H1 (cell line): Measurements from ENCODE around the gene ITIH1. TPM values are rescaled to one million over a fixed set of nuclear protein-coding genes. Genes with fewer than 3 reads are reported as not detected.

Experiments
- BRCA1 ChIP-seq: IDR thresholded peaks from 2 replicates; pipeline ENCODE4 v1.6.1; 2012; ENCODE audit warnings: low read depth, low read length, improper control_type of control experiment
- CHD2 ChIP-seq: IDR thresholded peaks from 2 replicates; pipeline ENCODE4 v1.6.1; 2012; ENCODE audit warnings: low read length, improper control_type of control experiment
- CHD7 ChIP-seq: fragments of 300-600 bp; sonication (generic); IDR thresholded peaks from 2 replicates; pipeline ENCODE4 v1.7.1; 2012; ENCODE audit warnings: low read length, moderate library complexity, mild to moderate bottlenecking, inconsistent platforms; ENCODE audit not compliant: insufficient replicate concordance
- GABPA ChIP-seq: IDR thresholded peaks from 2 replicates; pipeline ENCODE4 v1.6.1; 2011; ENCODE audit warnings: mild to moderate bottlenecking, low read length, moderate library complexity, borderline replicate concordance; ENCODE audit not compliant: insufficient read depth
- MAX ChIP-seq: IDR thresholded peaks from 2 replicates; pipeline ENCODE4 v1.6.1; 2012; ENCODE audit warnings: inconsistent platforms
- NANOG ChIP-seq: IDR thresholded peaks from 2 replicates; pipeline ENCODE4 v1.6.1; 2011; ENCODE audit warnings: low read length, low read depth, mild to moderate bottlenecking, inconsistent platforms; ENCODE audit not compliant: insufficient read depth, poor library complexity, severe bottlenecking
- RBBP5 ChIP-seq: IDR thresholded peaks from 2 replicates; pipeline ENCODE4 v1.7.1; 2012; ENCODE audit warnings: low read depth, mild to moderate bottlenecking, inconsistent platforms, low read length, moderate library complexity, borderline replicate concordance
- RNF2 ChIP-seq: fragments of 200-900, 300-1000 bp; sonication (generic); IDR thresholded peaks from 2 replicates; pipeline ENCODE4 v1.7.1; 2016; ENCODE audit warnings: borderline replicate concordance, low read depth, mild to moderate bottlenecking, antibody characterized with exemption, low read length; ENCODE audit not compliant: poor library complexity, severe bottlenecking; ENCODE audit errors: missing control alignments
- SAP30 ChIP-seq: fragments of 300-600 bp; sonication (generic); IDR thresholded peaks from 2 replicates; pipeline ENCODE4 v1.7.1; 2012; ENCODE audit warnings: low read length, moderate library complexity, mild to moderate bottlenecking, inconsistent platforms; ENCODE audit not compliant: insufficient read depth, insufficient replicate concordance
- SP2 ChIP-seq: IDR thresholded peaks from 2 replicates; pipeline ENCODE4 v1.6.1; 2012; ENCODE audit warnings: mild to moderate bottlenecking, low read length, inconsistent platforms
- YY1 ChIP-seq: IDR thresholded peaks from 2 replicates; pipeline ENCODE4 v1.6.1; 2011; ENCODE audit warnings: low read depth, mild to moderate bottlenecking, low read length
- polyA plus RNA-seq, 7 experiments: library from polyadenylated mRNA; depleted of rRNA in 3 of 7; stranded (reverse) in 5 of 7; unstranded in 2 of 7; fragments of >200 nt in 5 of 7; fragments of 200-250 nt in 2 of 7; gene quantifications; 1 replicate in 5 of 7; 2 replicates in 1 of 7; 4 replicates in 1 of 7; pipeline versions ENCODE4 v1.2.1 to v1.2.3, GENCODE V29; 2011 to 2013; ENCODE audit warnings: missing spikeins in 2 of 7, mixed read lengths in 2 of 7
- total RNA-seq: library from RNA; stranded (reverse); fragmentation: NEBNext Ultra II Directional; extraction: Animal tissue kit (Norgen Biotek cat#: 25700); gene quantifications from 2 replicates; pipeline ENCODE4 v1.2.1, GENCODE V29; 2021

Gene ITIH1
- total and polyA plus RNA-seq, 2 of the 8 experiments (the other 6 are each of a cell fraction or from before 2014, with no cell fraction given), result not detected

- TF ChIP-seq CHD7 (no peak), CHD2 (no peak), BRCA1 (no peak), SP2 (no peak), RBBP5 (no peak), SAP30 (no peak), GABPA (no peak), RNF2 (no peak), NANOG (no peak), YY1 (no peak), MAX (no peak)
Measured at GRCh38 chr3:52800079-52800478, 22.7 kb downstream of the ITIH1 start (continued).
